AG04449 (cell line): Measurements from ENCODE around the gene GET4.

Source experiments
- CTCF ChIA-PET: fragments of 350-600 bp; formaldehyde crosslinking; extraction: SDS; loops from one replicate; lab custom pipeline; 2021; ENCODE audit warnings: antibody characterized with exemption; lab: Yijun Ruan, JAX
- POLR2A ChIA-PET: fragments of 400-600, 350-600 bp; formaldehyde crosslinking; extraction: SDS; loops from one replicate; lab custom pipeline; 2020; ENCODE audit warnings: antibody characterized with exemption, inconsistent platforms; lab: Yijun Ruan, JAX
- DNase-seq: peaks from one replicate; pipeline ENCODE4 v3.0.0-alpha.2; 2010; ENCODE audit warnings: low read depth, low spot score
- H3K4me3 ChIP-seq: 2 replicates; pipeline ENCODE4 v1.5.1; 2011; ENCODE audit warnings: low read depth, mild to moderate bottlenecking, control low read depth, low read length
- TF ChIP-seq, protein P1 (sequence below): IDR thresholded peaks from one replicate; pipeline ENCODE4 v1.5.1; 2011; ENCODE audit warnings: mild to moderate bottlenecking, moderate library complexity, low read length, control low read depth, inconsistent platforms; ENCODE audit not compliant: insufficient read depth; ENCODE audit errors: missing control alignments

Gene GET4

GRCh38 chr7:898855-899681, 22.7 kb downstream of the GET4 start:
- TF ChIP-seq, protein P1, sequence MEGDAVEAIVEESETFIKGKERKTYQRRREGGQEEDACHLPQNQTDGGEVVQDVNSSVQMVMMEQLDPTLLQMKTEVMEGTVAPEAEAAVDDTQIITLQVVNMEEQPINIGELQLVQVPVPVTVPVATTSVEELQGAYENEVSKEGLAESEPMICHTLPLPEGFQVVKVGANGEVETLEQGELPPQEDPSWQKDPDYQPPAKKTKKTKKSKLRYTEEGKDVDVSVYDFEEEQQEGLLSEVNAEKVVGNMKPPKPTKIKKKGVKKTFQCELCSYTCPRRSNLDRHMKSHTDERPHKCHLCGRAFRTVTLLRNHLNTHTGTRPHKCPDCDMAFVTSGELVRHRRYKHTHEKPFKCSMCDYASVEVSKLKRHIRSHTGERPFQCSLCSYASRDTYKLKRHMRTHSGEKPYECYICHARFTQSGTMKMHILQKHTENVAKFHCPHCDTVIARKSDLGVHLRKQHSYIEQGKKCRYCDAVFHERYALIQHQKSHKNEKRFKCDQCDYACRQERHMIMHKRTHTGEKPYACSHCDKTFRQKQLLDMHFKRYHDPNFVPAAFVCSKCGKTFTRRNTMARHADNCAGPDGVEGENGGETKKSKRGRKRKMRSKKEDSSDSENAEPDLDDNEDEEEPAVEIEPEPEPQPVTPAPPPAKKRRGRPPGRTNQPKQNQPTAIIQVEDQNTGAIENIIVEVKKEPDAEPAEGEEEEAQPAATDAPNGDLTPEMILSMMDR: no peak
- ChIA-PET POLR2A (no interaction called here), CTCF (no interaction called here)
- no peak overlapping the region for H3K4me3 ChIP-seq
- DNase-seq: no peak

- H3K4me3 ChIP-seq: no peak overlapping the region
- ChIA-PET POLR2A (interaction anchor here (2.4 kb wide), 1 partner anchor 8 kb away, joined by 6 read pairs; no protein-coding TSS in a partner anchor), CTCF (no interaction called here)
- TF ChIP-seq, protein P1: no peak
- no peak for DNase-seq
Measured at GRCh38 chr7:899806-900205, 23.5 kb downstream of the GET4 start.

DNA sequence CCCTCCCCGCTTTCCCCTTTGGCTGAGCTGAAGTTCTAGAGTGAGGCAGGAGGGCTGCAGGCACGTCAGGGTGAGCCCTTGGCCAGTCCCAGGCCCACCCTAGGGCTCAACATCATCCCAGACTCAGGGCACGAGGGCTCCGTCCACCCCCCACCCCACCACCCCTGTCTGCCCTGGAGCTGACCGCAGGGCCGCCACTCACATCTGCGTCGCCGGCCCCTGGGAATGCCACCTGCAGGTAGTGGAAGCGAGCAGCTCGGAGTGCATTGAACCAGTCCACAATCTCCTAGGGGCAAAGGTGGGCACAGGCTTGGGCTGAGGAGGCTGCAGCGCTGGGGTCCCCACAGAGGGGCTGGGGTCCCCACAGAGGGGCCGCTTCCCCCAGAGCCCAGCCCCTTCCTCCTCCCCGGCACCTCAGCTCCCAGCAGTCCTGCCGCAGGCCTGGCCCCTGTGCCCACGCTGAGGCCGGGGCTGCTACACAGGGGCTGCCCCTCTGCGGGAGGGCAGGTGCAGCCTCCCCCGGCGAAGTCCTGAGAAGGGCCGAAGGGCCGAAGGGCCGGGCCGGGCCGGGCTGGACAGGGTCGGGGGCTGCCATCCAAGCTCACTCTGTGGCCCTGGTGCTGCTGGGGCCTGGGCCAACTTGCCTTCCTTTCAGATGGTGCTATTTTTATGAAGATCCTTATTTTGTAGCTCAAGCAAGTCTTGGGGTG, 24.1 kb downstream of the GET4 start:
- no peak overlapping the region for H3K4me3 ChIP-seq
- no peak for DNase-seq
- CTCF ChIA-PET: interaction anchor here (1.7 kb wide), 1 partner anchor 27 kb away, joined by 6 read pairs; no protein-coding TSS in a partner anchor
- TF ChIP-seq, protein P1: no peak
- POLR2A ChIA-PET: interaction anchor here (0.6 to 2.4 kb wide), 3 partner anchors 9 to 74 kb away, joined by 3 to 6 read pairs (median 5); no protein-coding TSS in a partner anchor

DNA sequence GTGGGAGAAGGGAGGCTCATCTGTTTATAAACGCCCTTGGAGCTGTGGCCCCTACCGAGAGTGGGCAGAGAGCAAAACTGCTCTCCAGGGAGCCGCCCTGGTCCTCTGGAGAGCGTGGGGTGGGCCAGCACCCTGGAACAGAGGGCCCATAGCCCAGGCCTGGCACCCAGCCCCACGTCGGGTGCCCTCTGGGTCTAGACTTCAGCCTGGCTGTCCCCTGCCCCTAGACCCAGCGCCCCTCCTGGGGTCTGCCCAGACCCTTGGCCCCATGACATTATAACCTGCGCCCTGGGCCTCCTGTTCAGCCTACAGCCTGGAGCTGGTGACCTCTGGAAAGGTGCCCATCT, 24.7 kb downstream of the GET4 start:
- CTCF ChIA-PET: interaction anchor here (1.7 kb wide), 1 partner anchor 28 kb away, joined by 6 read pairs; no protein-coding TSS in a partner anchor
- no peak overlapping the region for H3K4me3 ChIP-seq
- no peak for DNase-seq
- POLR2A ChIA-PET: interaction anchor here (1.1 to 2.4 kb wide), 2 partner anchors 9 to 74 kb away, joined by 3 to 6 read pairs; no protein-coding TSS in a partner anchor
- TF ChIP-seq, protein P1: no peak

DNA sequence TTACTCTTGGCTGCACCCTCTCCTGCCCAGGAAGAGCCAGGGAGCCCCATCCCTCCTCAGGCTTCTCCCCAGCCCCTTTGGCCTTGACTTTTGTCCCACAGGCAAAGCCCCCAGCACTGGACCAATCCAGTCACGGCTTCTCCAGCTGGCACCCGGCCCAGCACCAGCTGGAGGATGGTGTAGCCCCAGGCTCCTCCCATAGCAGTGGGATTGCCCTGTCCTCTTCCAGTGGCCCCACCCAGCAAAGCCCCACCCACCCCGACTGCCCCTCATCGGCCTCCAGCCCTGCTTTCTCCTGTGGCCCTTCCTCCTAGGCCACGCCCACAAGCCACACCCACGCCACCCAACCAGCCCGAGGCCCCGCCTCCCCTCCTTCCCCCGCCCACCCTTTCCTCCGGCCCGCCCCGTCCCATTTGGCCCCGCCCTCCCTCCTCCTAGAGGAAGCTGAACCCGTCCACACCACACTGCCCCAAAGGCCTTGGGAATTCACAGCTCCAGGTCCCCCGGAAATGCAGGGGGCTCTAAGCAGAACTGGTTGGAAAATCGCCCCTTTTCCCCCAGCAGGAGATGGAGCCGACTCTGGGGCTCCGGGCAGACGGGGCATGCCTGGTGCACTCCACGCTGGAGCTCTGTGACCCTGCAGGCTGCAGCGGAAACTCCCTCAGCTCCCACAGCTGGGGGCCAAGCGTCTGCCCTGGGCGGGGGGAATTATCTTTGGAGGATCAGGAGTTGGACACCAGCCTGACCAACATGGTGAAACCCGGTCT, 25.2 kb downstream of the GET4 start:
- no peak overlapping the region for H3K4me3 ChIP-seq
- ChIA-PET CTCF (interaction anchor here (1.7 kb wide), 1 partner anchor 28 kb away, joined by 6 read pairs; no protein-coding TSS in a partner anchor), POLR2A (interaction anchor here (1.1 to 2.4 kb wide), 2 partner anchors 10 to 73 kb away, joined by 3 to 6 read pairs; no protein-coding TSS in a partner anchor)
- no peak for DNase-seq
- TF ChIP-seq, protein P1: no peak
